HepG2 (cell line): ENCODE results near the gene RNF5. TPM values are rescaled to one million over a fixed set of nuclear protein-coding genes. Genes with fewer than 3 reads are reported as not detected.

Source experiments
- AKAP8 ChIP-seq: sonication (generic); formaldehyde crosslinking; IDR thresholded peaks from 2 replicates; pipeline ENCODE4 v1.5.1; 2020; ENCODE audit warnings: mild to moderate bottlenecking, missing genetic modification reagents
- JUNB ChIP-seq: sonication (generic); formaldehyde crosslinking; IDR thresholded peaks from 2 replicates; pipeline ENCODE4 v1.8.0; 2022; ENCODE audit warnings: missing genetic modification reagents, mild to moderate bottlenecking, borderline replicate concordance
- KDM4B ChIP-seq: sonication (generic); formaldehyde crosslinking; IDR thresholded peaks from 2 replicates; pipeline ENCODE4 v1.4.0; 2020; ENCODE audit warnings: missing genetic modification reagents
- NR2F2 ChIP-seq: IDR thresholded peaks from 2 replicates; pipeline ENCODE4 v1.6.1; 2012; ENCODE audit warnings: low read depth, inconsistent platforms, borderline replicate concordance
- PCBP2 ChIP-seq: fragments of 200-400 bp; formaldehyde crosslinking; optimal IDR thresholded peaks from 2 replicates; pipeline ENCODE3; 2018; ENCODE audit warnings: low read length, low read depth; ENCODE audit not compliant: poor library complexity, severe bottlenecking
- RBFOX2 ChIP-seq: fragments of 200-400 bp; formaldehyde crosslinking; IDR thresholded peaks from 2 replicates; pipeline ENCODE4 v1.6.1; 2017; ENCODE audit warnings: low read depth, mild to moderate bottlenecking, low read length
- RORA ChIP-seq: sonication (generic); formaldehyde crosslinking; IDR thresholded peaks from 2 replicates; pipeline ENCODE4 v1.5.0; 2020; ENCODE audit warnings: mild to moderate bottlenecking, missing genetic modification reagents, moderate library complexity
- ZFP37 ChIP-seq: sonication (generic); formaldehyde crosslinking; IDR thresholded peaks from 2 replicates; pipeline ENCODE4 v1.4.0; 2020; ENCODE audit warnings: missing genetic modification reagents, borderline replicate concordance
- ZFY ChIP-seq: sonication (generic); formaldehyde crosslinking; IDR thresholded peaks from 2 replicates; pipeline ENCODE4 v1.4.0; 2020; ENCODE audit warnings: missing genetic modification reagents
- ZNF136 ChIP-seq: sonication (generic); formaldehyde crosslinking; IDR thresholded peaks from 2 replicates; pipeline ENCODE4 v1.8.1; 2022; ENCODE audit warnings: low read depth, mild to moderate bottlenecking, moderate library complexity, missing genetic modification reagents
- ZNF468 ChIP-seq: sonication (generic); formaldehyde crosslinking; IDR thresholded peaks from 2 replicates; pipeline ENCODE4 v1.8.0; 2022; ENCODE audit warnings: mild to moderate bottlenecking, moderate library complexity, missing genetic modification reagents
- ZNF589 ChIP-seq: sonication (generic); formaldehyde crosslinking; conservative IDR thresholded peaks from 2 replicates; pipeline ENCODE4 v1.8.0; 2022; ENCODE audit warnings: mild to moderate bottlenecking, moderate library complexity, missing genetic modification reagents
- ZNF605 ChIP-seq: sonication (generic); formaldehyde crosslinking; IDR thresholded peaks from 2 replicates; pipeline ENCODE4 v1.8.0; 2022; ENCODE audit warnings: mild to moderate bottlenecking, missing genetic modification reagents
- ZNF780A ChIP-seq: sonication (generic); formaldehyde crosslinking; IDR thresholded peaks from 2 replicates; pipeline ENCODE4 v1.8.0; 2022; ENCODE audit warnings: mild to moderate bottlenecking, missing genetic modification reagents, moderate library complexity
- ZNF788 ChIP-seq: sonication (generic); formaldehyde crosslinking; IDR thresholded peaks from 2 replicates; pipeline ENCODE4 v1.5.0; 2020; ENCODE audit warnings: mild to moderate bottlenecking, missing genetic modification reagents, borderline replicate concordance
- ZZZ3 ChIP-seq: sonication (generic); formaldehyde crosslinking; IDR thresholded peaks from 2 replicates; pipeline ENCODE4 v1.4.0; 2020; ENCODE audit warnings: missing genetic modification reagents, mild to moderate bottlenecking, borderline replicate concordance
- polyA plus RNA-seq, 8 experiments: library from polyadenylated mRNA; depleted of rRNA in 3 of 8; stranded (reverse) in 7 of 8; unstranded in 1 of 8; fragments of >200 nt; fragmentation: Illumina TruSeq in 4 of 8; extraction: Trizol in 4 of 8; gene quantifications; 2 replicates each; pipeline versions ENCODE4 v1.2.1 to v1.2.3, GENCODE V29; 2011 to 2016; ENCODE audit warnings: low read depth in 4 of 8, missing spikeins in 1 of 8, mixed read lengths in 1 of 8; ENCODE audit not compliant: insufficient read depth in 1 of 8
- total RNA-seq, 5 experiments: library from RNA; depleted of rRNA; stranded (reverse); fragments of >200 nt; fragmentation: Illumina TruSeq; extraction: Trizol; gene quantifications; 2 replicates each; pipeline ENCODE4 v1.2.3, GENCODE V29; 2016; ENCODE audit warnings: low read depth in 1 of 5
- TF ChIP-seq, protein P1 (sequence below): sonication (generic); formaldehyde crosslinking; IDR thresholded peaks from 2 replicates; pipeline ENCODE4 v1.4.0; 2020; ENCODE audit warnings: missing genetic modification reagents
- TF ChIP-seq, protein P2 (sequence below): sonication (generic); formaldehyde crosslinking; IDR thresholded peaks from 2 replicates; pipeline ENCODE4 v1.5.1; 2020; ENCODE audit warnings: mild to moderate bottlenecking, moderate library complexity, missing genetic modification reagents
- TF ChIP-seq, protein P3 (sequence below): sonication (generic); formaldehyde crosslinking; IDR thresholded peaks from 2 replicates; pipeline ENCODE4 v1.5.1; 2020; ENCODE audit warnings: mild to moderate bottlenecking, missing genetic modification reagents, moderate library complexity
- TF ChIP-seq, protein P4 (sequence below): sonication (generic); formaldehyde crosslinking; IDR thresholded peaks from 2 replicates; pipeline ENCODE4 v1.4.0; 2020; ENCODE audit warnings: mild to moderate bottlenecking, missing genetic modification reagents

Gene RNF5
- total and polyA plus RNA-seq, 2 of the 13 experiments (the other 11 are each of a cell fraction or from before 2014, with no cell fraction given) = 98.0 to 131 TPM

DNA sequence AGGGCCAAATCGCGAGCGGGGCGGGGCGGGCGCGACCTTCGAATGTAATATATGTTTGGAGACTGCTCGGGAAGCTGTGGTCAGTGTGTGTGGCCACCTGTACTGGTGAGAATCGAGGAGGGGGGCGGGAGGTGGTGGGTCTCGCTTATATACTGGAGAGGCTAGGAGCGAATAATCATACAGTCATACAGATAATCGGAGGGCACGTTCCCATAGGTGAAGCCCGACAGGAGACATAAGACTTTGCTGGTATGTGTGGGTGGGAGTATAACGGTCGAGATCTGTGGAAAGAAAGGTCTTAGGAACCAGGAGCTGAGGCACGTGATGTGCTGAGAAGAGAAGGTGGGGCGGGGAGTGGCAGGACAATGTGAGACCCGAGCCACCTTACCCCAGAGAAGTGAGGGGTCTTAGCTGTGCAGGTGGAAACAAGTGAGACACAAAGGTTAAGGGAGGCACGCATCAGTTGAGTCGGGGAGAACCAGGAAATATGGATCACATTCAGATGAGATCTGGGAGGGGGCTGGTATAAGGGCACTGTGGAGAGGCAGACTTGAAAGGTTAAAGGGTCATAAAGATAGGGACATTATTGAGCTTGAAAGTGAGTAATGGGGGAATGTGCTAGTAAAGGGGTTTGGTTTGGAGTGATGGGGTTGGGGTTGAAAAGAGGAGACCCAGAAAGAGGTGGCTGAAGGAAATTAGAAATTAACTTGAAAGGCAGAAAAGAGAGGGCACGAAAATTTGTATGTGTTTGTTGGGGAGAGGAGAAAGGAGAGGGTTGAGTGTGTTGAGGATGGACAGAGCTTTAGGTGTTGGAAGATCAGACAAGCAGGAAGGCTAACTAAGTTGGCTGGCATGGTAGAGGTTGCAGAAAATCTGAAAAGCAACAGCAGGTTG is 589 bp downstream of the RNF5 start (continued):
- TF ChIP-seq RORA (CRISPR knock-in tag) = no peak
- TF ChIP-seq, protein P1, sequence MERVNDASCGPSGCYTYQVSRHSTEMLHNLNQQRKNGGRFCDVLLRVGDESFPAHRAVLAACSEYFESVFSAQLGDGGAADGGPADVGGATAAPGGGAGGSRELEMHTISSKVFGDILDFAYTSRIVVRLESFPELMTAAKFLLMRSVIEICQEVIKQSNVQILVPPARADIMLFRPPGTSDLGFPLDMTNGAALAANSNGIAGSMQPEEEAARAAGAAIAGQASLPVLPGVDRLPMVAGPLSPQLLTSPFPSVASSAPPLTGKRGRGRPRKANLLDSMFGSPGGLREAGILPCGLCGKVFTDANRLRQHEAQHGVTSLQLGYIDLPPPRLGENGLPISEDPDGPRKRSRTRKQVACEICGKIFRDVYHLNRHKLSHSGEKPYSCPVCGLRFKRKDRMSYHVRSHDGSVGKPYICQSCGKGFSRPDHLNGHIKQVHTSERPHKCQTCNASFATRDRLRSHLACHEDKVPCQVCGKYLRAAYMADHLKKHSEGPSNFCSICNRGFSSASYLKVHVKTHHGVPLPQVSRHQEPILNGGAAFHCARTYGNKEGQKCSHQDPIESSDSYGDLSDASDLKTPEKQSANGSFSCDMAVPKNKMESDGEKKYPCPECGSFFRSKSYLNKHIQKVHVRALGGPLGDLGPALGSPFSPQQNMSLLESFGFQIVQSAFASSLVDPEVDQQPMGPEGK (CRISPR knock-in tag) = peak; percentile 13; the same call in 1 of the 2 replicates
- TF ChIP-seq, protein P2, sequence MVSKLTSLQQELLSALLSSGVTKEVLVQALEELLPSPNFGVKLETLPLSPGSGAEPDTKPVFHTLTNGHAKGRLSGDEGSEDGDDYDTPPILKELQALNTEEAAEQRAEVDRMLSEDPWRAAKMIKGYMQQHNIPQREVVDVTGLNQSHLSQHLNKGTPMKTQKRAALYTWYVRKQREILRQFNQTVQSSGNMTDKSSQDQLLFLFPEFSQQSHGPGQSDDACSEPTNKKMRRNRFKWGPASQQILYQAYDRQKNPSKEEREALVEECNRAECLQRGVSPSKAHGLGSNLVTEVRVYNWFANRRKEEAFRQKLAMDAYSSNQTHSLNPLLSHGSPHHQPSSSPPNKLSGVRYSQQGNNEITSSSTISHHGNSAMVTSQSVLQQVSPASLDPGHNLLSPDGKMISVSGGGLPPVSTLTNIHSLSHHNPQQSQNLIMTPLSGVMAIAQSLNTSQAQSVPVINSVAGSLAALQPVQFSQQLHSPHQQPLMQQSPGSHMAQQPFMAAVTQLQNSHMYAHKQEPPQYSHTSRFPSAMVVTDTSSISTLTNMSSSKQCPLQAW (CRISPR knock-in tag) = no peak
- TF ChIP-seq AKAP8 (CRISPR knock-in tag) = 0 out of 2 replicates have a peak, but pooled peaks have one; percentile 27
- no peak for TF ChIP-seq ZNF788 (CRISPR knock-in tag)
- 0 out of 2 replicates have a peak, but pooled peaks have one; percentile 8 for TF ChIP-seq ZNF605
- TF ChIP-seq ZNF589 (CRISPR knock-in tag) = peak; percentile 57; the same call in 1 of the 2 replicates
- TF ChIP-seq, protein P3, sequence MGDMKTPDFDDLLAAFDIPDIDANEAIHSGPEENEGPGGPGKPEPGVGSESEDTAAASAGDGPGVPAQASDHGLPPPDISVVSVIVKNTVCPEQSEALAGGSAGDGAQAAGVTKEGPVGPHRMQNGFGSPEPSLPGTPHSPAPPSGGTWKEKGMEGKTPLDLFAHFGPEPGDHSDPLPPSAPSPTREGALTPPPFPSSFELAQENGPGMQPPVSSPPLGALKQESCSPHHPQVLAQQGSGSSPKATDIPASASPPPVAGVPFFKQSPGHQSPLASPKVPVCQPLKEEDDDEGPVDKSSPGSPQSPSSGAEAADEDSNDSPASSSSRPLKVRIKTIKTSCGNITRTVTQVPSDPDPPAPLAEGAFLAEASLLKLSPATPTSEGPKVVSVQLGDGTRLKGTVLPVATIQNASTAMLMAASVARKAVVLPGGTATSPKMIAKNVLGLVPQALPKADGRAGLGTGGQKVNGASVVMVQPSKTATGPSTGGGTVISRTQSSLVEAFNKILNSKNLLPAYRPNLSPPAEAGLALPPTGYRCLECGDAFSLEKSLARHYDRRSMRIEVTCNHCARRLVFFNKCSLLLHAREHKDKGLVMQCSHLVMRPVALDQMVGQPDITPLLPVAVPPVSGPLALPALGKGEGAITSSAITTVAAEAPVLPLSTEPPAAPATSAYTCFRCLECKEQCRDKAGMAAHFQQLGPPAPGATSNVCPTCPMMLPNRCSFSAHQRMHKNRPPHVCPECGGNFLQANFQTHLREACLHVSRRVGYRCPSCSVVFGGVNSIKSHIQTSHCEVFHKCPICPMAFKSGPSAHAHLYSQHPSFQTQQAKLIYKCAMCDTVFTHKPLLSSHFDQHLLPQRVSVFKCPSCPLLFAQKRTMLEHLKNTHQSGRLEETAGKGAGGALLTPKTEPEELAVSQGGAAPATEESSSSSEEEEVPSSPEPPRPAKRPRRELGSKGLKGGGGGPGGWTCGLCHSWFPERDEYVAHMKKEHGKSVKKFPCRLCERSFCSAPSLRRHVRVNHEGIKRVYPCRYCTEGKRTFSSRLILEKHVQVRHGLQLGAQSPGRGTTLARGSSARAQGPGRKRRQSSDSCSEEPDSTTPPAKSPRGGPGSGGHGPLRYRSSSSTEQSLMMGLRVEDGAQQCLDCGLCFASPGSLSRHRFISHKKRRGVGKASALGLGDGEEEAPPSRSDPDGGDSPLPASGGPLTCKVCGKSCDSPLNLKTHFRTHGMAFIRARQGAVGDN (CRISPR knock-in tag) = peak; percentile 3
- no peak for TF ChIP-seq ZZZ3 (CRISPR knock-in tag)
- TF ChIP-seq, protein P4, sequence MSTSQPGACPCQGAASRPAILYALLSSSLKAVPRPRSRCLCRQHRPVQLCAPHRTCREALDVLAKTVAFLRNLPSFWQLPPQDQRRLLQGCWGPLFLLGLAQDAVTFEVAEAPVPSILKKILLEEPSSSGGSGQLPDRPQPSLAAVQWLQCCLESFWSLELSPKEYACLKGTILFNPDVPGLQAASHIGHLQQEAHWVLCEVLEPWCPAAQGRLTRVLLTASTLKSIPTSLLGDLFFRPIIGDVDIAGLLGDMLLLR (CRISPR knock-in tag) = peak; percentile 13; the same call in 1 of the 2 replicates
- 0 out of 2 replicates have a peak, but pooled peaks have one; percentile 71 for TF ChIP-seq ZFP37
- TF ChIP-seq ZNF468 = no peak
- 0 out of 2 replicates have a peak, but pooled peaks have one; percentile 32 for TF ChIP-seq KDM4B (CRISPR knock-in tag)
- peak; percentile 42; the same call in 1 of the 2 replicates for TF ChIP-seq JUNB
- TF ChIP-seq RBFOX2 = 0 out of 2 replicates have a peak, but pooled peaks have one; percentile 24
- TF ChIP-seq NR2F2 = 0 out of 2 replicates have a peak, but pooled peaks have one; percentile 18
- peak; percentile 41; the same call in 1 of the 2 replicates for TF ChIP-seq ZFY (CRISPR knock-in tag)
- no peak for TF ChIP-seq ZNF136 (CRISPR knock-in tag)
- TF ChIP-seq PCBP2 = no peak
- peak; percentile 48 for TF ChIP-seq ZNF780A
